Measurements from ENCODE around the gene FAM237B.

FAM237B gene

GRCh38 chr7:90290244-90291113, 30.6 kb downstream of the FAM237B start:
- no peak for DNase-seq

GRCh38 chr7:90288154-90288553, 33.0 kb downstream of the FAM237B start:
- DNase-seq = no peak

- DNase-seq = no peak
Measured at GRCh38 chr7:90276033-90276728, 44.9 kb downstream of the FAM237B start.

- no peak for DNase-seq
Measured at GRCh38 chr7:90274161-90274560, 46.9 kb downstream of the FAM237B start.

- DNase-seq = no peak
Measured at GRCh38 chr7:90272242-90272641, 48.9 kb downstream of the FAM237B start.

GRCh38 chr7:90271753-90272152, 49.4 kb downstream of the FAM237B start:
- DNase-seq = no peak

- DNase-seq = no peak
Measured at GRCh38 chr7:90270431-90271178, 50.5 kb downstream of the FAM237B start.

GRCh38 chr7:90269163-90269562, 51.9 kb downstream of the FAM237B start:
- no peak for DNase-seq

- no peak for DNase-seq
Measured at GRCh38 chr7:90267263-90267858, 53.7 kb downstream of the FAM237B start.

- DNase-seq = no peak
Measured at GRCh38 chr7:90266808-90267207, 54.3 kb downstream of the FAM237B start.
